Measurements from ENCODE around the gene OCIAD2.

OCIAD2 gene, protein sequence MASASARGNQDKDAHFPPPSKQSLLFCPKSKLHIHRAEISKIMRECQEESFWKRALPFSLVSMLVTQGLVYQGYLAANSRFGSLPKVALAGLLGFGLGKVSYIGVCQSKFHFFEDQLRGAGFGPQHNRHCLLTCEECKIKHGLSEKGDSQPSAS

DNA sequence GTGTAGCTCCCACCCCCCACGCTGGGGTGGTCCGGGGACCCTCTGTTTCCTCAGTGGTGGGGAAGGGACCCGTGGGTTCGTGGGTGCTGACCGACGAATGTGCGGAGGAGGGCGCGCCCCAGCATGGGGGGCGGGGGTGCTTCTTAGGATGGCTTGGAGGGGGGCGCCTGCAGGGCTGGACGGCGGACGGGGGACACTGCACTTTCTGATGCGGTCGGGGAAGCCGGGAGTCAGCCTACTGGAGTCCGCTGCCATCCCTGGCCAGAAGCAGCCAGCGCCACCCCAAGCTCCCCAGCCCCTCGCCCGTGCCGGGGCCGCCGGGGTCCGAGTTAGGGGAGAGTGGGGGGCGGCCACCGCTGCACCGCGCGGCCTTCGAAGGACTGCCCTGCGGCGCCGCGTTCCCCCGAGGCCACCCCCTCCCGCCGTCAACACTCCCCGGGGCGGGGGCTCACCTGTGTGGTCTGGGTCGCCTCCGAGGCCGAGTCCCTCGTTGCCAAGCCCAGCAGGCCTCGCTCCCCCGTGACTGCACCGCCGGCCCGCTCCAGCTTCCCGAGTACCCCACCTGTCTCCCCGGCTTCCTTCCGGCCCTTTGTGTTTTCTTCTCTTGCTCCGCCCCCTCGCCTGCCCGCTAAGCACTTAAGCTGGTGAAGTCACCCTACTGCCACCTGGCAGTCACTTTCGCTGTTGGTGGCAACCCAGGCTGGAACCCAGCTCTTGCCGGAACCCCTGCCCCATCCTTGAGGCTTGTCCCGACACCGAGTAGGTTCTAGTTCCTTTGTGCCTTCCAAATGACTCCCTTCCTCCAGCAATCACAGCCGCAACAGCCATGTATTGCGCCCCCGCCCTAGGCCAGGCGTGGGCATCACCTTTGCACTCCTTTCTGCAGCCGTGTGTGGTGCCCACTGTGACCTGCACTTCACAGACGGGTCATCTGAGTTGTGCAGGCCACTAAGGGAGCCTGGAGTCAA is at the start of gene OCIAD2:
OCIAD2 (minus strand) TSS at position 569 of the 968 bp plus-strand sequence. CDS start 2,225 bp downstream, outside the sequence.
- H3K27ac ChIP-seq: peak within 1 kb of the TSS; percentile 80; the same call in 1 of the 2 replicates
- TF ChIP-seq, protein P1, sequence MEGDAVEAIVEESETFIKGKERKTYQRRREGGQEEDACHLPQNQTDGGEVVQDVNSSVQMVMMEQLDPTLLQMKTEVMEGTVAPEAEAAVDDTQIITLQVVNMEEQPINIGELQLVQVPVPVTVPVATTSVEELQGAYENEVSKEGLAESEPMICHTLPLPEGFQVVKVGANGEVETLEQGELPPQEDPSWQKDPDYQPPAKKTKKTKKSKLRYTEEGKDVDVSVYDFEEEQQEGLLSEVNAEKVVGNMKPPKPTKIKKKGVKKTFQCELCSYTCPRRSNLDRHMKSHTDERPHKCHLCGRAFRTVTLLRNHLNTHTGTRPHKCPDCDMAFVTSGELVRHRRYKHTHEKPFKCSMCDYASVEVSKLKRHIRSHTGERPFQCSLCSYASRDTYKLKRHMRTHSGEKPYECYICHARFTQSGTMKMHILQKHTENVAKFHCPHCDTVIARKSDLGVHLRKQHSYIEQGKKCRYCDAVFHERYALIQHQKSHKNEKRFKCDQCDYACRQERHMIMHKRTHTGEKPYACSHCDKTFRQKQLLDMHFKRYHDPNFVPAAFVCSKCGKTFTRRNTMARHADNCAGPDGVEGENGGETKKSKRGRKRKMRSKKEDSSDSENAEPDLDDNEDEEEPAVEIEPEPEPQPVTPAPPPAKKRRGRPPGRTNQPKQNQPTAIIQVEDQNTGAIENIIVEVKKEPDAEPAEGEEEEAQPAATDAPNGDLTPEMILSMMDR (conservative IDR thresholded peaks at IDR 0.05): peak; percentile 63

- TF ChIP-seq, protein P1 (conservative IDR thresholded peaks at IDR 0.05): no peak
- peak overlapping the region; percentile 92 for H3K27ac ChIP-seq
Observed at GRCh38 chr4:48954314-48954713, 47.7 kb upstream of the OCIAD2 start.

GRCh38 chr4:48949518-48950219 is 43.1 kb upstream of the OCIAD2 start:
- TF ChIP-seq, protein P1 (conservative IDR thresholded peaks at IDR 0.05): no peak
- no peak overlapping the region for H3K27ac ChIP-seq

- no peak overlapping the region for H3K27ac ChIP-seq
- TF ChIP-seq, protein P1 (conservative IDR thresholded peaks at IDR 0.05): no peak
Observed at GRCh38 chr4:48949086-48949485, 42.5 kb upstream of the OCIAD2 start.

GRCh38 chr4:48947731-48948130 is 41.2 kb upstream of the OCIAD2 start:
- TF ChIP-seq, protein P1 (conservative IDR thresholded peaks at IDR 0.05): no peak

GRCh38 chr4:48945981-48946380 is 39.4 kb upstream of the OCIAD2 start:
- H3K27ac ChIP-seq: no peak overlapping the region
- TF ChIP-seq, protein P1 (conservative IDR thresholded peaks at IDR 0.05): no peak

More at GRCh38 chr4:48947731-48948130, 41.2 kb upstream of the OCIAD2 start:
- no peak overlapping the region for H3K27ac ChIP-seq

DNA sequence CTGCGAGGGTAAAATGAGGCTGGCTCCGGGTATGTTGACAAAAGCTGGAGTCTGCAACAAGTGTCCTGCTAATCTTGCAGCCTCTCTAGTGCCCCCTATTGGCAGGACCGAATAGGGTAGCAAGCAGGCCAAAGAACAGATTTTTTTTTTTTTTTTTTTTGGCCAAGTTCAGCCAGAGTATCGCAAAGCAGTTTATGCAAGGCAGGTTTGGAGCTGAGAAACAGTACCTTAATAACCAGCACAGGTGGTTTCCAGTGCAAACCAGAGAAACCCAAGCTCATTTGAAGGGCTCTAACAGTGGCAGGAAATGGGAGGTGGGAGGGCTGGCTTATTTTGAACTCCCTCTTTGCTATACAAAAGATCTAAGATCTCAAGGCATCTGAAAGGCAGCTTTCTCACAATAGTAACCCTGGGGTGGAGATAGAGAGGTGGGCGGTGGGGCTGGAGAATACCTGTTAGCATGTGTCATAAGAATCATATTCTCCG is 38.2 kb upstream of the OCIAD2 start:
- TF ChIP-seq, protein P1 (conservative IDR thresholded peaks at IDR 0.05): peak; percentile 50
- no peak overlapping the region for H3K27ac ChIP-seq

Data from VCaP (cell line).